Testis (tissue), 3 donors: ENCODE data around the gene HAUS7. TPM values are rescaled to one million over a fixed set of nuclear protein-coding genes. Genes with fewer than 3 reads are reported as not detected.

Source experiments
- DNase-seq: peaks from one replicate; pipeline ENCODE4 v3.0.0-alpha.2; 2019
- H3K27ac ChIP-seq, 2 donors: fragments of 200-600 bp; sonication (generic); one replicate each; pipeline ENCODE4 v1.5.1; 2019
- H3K27me3 ChIP-seq: fragments of 200-600 bp; sonication (generic); one replicate; pipeline ENCODE4 v1.5.1; 2019
- H3K36me3 ChIP-seq: fragments of 200-600 bp; sonication (generic); one replicate; pipeline ENCODE4 v1.5.1; 2017; ENCODE audit warnings: low read depth; ENCODE audit errors: missing control alignments
- H3K4me1 ChIP-seq: fragments of 200-600 bp; sonication (generic); one replicate; pipeline ENCODE4 v1.5.1; 2019
- H3K4me3 ChIP-seq, 2 donors: fragments of 200-600 bp; sonication (generic); one replicate each; pipeline ENCODE4 v1.5.1; 2017 to 2019
- H3K9me3 ChIP-seq: fragments of 200-600 bp; sonication (generic); one replicate; pipeline ENCODE4 v1.5.1; 2017
- POLR2A ChIP-seq: fragments of 450-650 bp; IDR thresholded peaks from one replicate; pipeline ENCODE4 v1.6.1; 2017; ENCODE audit warnings: antibody characterized with exemption, mild to moderate bottlenecking, moderate library complexity
- WGBS, 2 donors: methylation state at CpG; one replicate each; pipeline ENCODE4 v1.1.5; 2018; 5-methylcytosine and 5-hydroxymethylcytosine counted together
- intact Hi-C: fragments of 100-400 bp; cut with DNase I; formaldehyde crosslinking; loops from one replicate; pipeline ENCODE4 v1.15.1; 2023; ENCODE audit warnings: low total_unique reads
- polyA plus RNA-seq: library from polyadenylated mRNA; stranded (reverse); fragments of 350-450 nt; fragmentation: Illumina TruSeq; extraction: RNeasy Lipid Tissue Mini Kit (QIAGEN cat#74804); gene quantifications from one replicate; pipeline ENCODE4 v1.2.3, GENCODE V29; 2014; ENCODE audit warnings: low read depth, low replicate concordance; ENCODE audit not compliant: insufficient read depth
- total RNA-seq, 2 donors: library from RNA; depleted of rRNA; stranded (reverse); fragments of >200 nt; gene quantifications; one replicate each; pipeline ENCODE4 v1.2.3, GENCODE V29; 2016
- TF ChIP-seq, protein P1 (sequence below), 3 experiments: fragments of 450-650 bp in 2 of 3; fragments of 200-600 bp in 1 of 3; sonication (generic) in 1 of 3; IDR thresholded peaks; one replicate each; pipeline ENCODE4 v1.5.1; 2016 to 2019; ENCODE audit warnings: antibody characterized with exemption in 3 of 3, mild to moderate bottlenecking in 2 of 3, moderate library complexity in 1 of 3

Gene HAUS7
- total and polyA plus RNA-seq, 3 donors from 2014 or later, result 18.0 to 35.2 (median 34.0) TPM

DNA sequence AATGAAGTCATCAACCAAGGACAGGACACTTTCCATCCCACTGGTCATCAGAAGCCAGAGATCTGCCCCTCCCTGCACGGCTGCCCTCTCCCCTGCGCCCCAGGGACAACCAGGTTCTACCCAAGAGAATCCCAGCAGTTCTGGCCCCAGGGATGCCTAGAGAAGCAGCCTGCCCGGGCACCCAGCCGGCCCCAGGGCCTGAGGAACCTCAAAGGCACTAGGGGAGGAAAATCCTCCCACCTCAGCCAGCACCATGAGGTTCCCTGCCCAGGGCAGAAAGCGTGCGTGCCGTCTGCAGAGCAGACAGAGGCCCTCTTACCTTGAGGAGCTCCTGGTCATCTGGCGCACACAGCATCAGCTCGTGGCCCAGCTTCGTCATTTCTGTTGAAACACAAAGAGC lies 8.1 kb downstream of the HAUS7 start:
- Histone ChIP-seq H3K27ac (no peak overlapping the region), H3K27me3 (no peaks in the 10 kb centered on the region), H3K9me3 (no peaks in the 10 kb centered on the region), H3K36me3 (no peaks in the 10 kb centered on the region), H3K4me1 (no peaks in the 10 kb centered on the region), H3K4me3 (no peak overlapping the region)
- DNase-seq, result no peak
- TF ChIP-seq, protein P1, sequence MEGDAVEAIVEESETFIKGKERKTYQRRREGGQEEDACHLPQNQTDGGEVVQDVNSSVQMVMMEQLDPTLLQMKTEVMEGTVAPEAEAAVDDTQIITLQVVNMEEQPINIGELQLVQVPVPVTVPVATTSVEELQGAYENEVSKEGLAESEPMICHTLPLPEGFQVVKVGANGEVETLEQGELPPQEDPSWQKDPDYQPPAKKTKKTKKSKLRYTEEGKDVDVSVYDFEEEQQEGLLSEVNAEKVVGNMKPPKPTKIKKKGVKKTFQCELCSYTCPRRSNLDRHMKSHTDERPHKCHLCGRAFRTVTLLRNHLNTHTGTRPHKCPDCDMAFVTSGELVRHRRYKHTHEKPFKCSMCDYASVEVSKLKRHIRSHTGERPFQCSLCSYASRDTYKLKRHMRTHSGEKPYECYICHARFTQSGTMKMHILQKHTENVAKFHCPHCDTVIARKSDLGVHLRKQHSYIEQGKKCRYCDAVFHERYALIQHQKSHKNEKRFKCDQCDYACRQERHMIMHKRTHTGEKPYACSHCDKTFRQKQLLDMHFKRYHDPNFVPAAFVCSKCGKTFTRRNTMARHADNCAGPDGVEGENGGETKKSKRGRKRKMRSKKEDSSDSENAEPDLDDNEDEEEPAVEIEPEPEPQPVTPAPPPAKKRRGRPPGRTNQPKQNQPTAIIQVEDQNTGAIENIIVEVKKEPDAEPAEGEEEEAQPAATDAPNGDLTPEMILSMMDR (IDR thresholded peaks at IDR 0.05), result no peak
- TF ChIP-seq POLR2A, result no peak
- WGBS, 2 donors, result 82 to 91% methylated on average over 2 to 10 of the region's 10 CpGs
- intact Hi-C loops, result no loop called here

DNA sequence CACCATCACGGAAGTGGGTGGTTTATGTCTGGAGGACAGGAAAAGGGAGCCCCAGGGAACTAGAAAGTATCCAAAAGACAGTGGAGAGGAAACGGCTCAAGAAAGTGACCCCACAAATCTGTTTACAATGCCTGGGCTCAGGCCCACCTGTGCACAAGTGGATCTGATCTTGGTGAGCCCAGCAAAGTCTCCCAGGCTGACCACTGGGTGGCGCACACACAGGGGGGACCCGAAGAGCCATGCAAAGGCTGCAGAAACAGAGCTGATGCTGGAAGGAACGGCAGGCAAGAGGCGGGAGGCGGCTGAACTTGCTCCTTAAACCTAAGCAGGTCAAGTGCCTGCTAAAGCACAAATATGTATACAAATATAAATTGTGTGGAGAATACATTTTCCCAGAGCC lies 9.6 kb downstream of the HAUS7 start:
- H3K36me3 ChIP-seq, result no peaks in the 10 kb centered on the region
- H3K9me3 ChIP-seq, result no peaks in the 10 kb centered on the region
- DNase-seq, result peak; percentile 47
- intact Hi-C loops, result no loop called here
- H3K27me3 ChIP-seq, result no peaks in the 10 kb centered on the region
- H3K4me1 ChIP-seq, result no peaks in the 10 kb centered on the region
- H3K27ac ChIP-seq, result no peak overlapping the region
- TF ChIP-seq, protein P1 (IDR thresholded peaks at IDR 0.05), result peak in 2 of 3 experiments; percentile 17 to 26
- TF ChIP-seq POLR2A, result no peak
- no peak overlapping the region for H3K4me3 ChIP-seq
- 58 to 75% methylated on average over 6 to 7 of the region's 7 CpGs for WGBS, 2 donors

DNA sequence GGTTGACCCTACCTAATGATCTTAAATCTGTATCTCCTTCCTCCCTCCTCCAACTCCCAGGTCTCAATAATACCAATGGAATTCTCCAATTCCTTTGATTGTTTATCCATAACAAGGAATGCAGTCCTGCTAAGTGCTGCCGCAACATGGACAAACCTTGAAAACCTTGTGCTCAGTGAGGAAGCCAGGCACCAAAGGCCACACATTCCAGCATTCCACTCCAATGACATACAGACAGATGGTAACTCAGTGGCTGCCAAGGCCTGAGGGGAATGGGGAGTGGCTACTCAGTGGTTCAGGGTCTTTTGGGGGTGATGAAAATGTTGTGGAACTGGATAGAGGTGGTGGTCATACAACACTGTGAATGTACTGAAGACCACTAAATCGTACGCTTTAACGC lies 10.4 kb downstream of the HAUS7 start:
- Histone ChIP-seq H3K4me1 (no peaks in the 10 kb centered on the region), H3K27ac (no peak overlapping the region), H3K27me3 (no peaks in the 10 kb centered on the region), H3K9me3 (no peaks in the 10 kb centered on the region), H3K4me3 (no peak overlapping the region), H3K36me3 (no peaks in the 10 kb centered on the region)
- no peak for TF ChIP-seq POLR2A
- TF ChIP-seq, protein P1 (IDR thresholded peaks at IDR 0.05), result no peak
- DNase-seq, result no peak
- WGBS, 2 donors, result 89 to 91% methylated on average over 4 of the region's 4 CpGs
- intact Hi-C loops, result no loop called here

DNA sequence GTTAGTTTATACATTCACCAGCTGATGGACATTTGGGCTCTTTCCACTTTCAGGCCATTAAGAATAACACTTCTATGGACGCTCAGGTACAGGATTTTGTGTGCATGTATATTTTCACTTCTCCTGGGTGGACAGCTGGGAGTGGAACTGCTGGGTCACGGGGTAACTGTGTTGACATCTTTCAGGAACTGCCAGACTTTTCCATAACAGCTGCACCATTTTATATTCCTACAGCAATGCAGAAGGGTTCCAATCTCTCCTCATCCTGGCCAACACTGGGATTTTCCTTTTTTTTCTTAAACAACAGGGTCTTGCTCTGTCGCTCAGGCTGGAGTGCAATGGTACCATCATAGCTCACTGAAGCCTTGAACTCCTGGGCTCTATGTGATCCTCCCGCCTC lies 11.9 kb downstream of the HAUS7 start:
- H3K36me3 ChIP-seq, result no peaks in the 10 kb centered on the region
- no peaks in the 10 kb centered on the region for H3K27me3 ChIP-seq
- 77 to 94% methylated on average over 3 to 4 of the region's 4 CpGs for WGBS, 2 donors
- no peak overlapping the region for H3K27ac ChIP-seq
- DNase-seq, result no peak
- intact Hi-C loops, result no loop called here
- no peaks in the 10 kb centered on the region for H3K9me3 ChIP-seq
- no peak for TF ChIP-seq POLR2A
- TF ChIP-seq, protein P1 (IDR thresholded peaks at IDR 0.05), result no peak
- no peak overlapping the region for H3K4me3 ChIP-seq
- no peaks in the 10 kb centered on the region for H3K4me1 ChIP-seq

DNA sequence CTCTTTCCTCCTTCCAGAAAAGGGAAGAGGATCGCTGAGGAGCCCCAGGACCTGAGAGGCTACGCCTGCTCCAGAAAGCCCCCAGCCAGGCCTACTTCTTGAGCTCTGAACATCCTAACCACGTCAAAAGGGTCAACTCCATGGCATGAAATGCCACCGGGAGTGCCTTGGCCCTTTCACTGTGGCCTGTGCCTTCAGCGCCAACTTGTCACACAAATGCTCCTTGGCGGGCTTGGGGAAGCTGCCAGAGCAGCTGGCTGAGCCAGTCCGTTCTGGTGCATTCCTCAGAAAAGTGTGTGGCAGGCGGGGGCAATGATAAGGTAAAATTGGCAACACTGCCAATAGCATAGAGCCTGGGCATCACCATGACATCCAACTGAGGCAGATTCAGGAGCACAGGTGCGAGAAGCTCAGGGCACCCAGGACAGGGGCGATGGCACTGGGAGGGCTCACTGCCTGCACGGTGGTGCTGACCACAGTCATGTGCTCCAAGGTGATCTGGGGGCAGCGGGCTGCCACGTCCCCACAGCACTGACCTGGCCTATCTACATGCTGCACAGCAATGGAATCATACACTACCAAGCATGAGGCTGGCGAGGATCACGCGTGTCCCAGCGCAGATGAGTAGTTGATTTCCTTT lies 12.4 kb downstream of the HAUS7 start:
- DNase-seq, result no peak
- Histone ChIP-seq H3K4me1 (no peaks in the 10 kb centered on the region), H3K9me3 (no peaks in the 10 kb centered on the region), H3K27me3 (no peaks in the 10 kb centered on the region), H3K27ac (no peak overlapping the region), H3K4me3 (no peak overlapping the region), H3K36me3 (no peaks in the 10 kb centered on the region)
- TF ChIP-seq, protein P1 (IDR thresholded peaks at IDR 0.05), result no peak
- TF ChIP-seq POLR2A, result no peak
- 94 to 100% methylated on average over 2 to 14 of the region's 17 CpGs for WGBS, 2 donors
- intact Hi-C loops, result no loop called here
